HepG2 (cell line): ENCODE measurements around the gene ARHGEF3. TPM values are rescaled to one million over a fixed set of nuclear protein-coding genes. Genes with fewer than 3 reads are reported as not detected.

Experiments used
- CTCF ChIP-seq: sonication (generic); formaldehyde crosslinking; IDR thresholded peaks from 2 replicates; pipeline ENCODE4 v1.5.0; 2020; ENCODE audit warnings: mild to moderate bottlenecking, missing genetic modification reagents, moderate library complexity
- HHEX ChIP-seq: IDR thresholded peaks from 2 replicates; pipeline ENCODE4 v1.6.1; 2016; ENCODE audit warnings: control low read depth
- MZF1 ChIP-seq: sonication (generic); formaldehyde crosslinking; IDR thresholded peaks from 2 replicates; pipeline ENCODE4 v1.8.1; 2023; ENCODE audit warnings: mild to moderate bottlenecking, missing genetic modification reagents, borderline replicate concordance
- NCOA5 ChIP-seq: sonication (generic); formaldehyde crosslinking; IDR thresholded peaks from 2 replicates; pipeline ENCODE4 v1.4.0; 2020; ENCODE audit warnings: missing genetic modification reagents
- RXRB ChIP-seq: IDR thresholded peaks from 2 replicates; pipeline ENCODE4 v1.6.1; 2016; ENCODE audit warnings: borderline replicate concordance, missing genetic modification reagents, missing compliant biosample characterization
- STAT5B ChIP-seq: sonication (generic); formaldehyde crosslinking; IDR thresholded peaks from 2 replicates; pipeline ENCODE4 v1.4.0; 2020; ENCODE audit warnings: missing genetic modification reagents
- ZFP82 ChIP-seq: sonication (generic); formaldehyde crosslinking; IDR thresholded peaks from 2 replicates; pipeline ENCODE4 v1.5.1; 2020; ENCODE audit warnings: mild to moderate bottlenecking, missing genetic modification reagents, borderline replicate concordance
- ZNF124 ChIP-seq: sonication (generic); formaldehyde crosslinking; IDR thresholded peaks from 2 replicates; pipeline ENCODE4 v1.4.0; 2020; ENCODE audit warnings: missing genetic modification reagents
- ZNF143 ChIP-seq: sonication (generic); formaldehyde crosslinking; IDR thresholded peaks from 2 replicates; pipeline ENCODE4 v1.4.0; 2020; ENCODE audit warnings: missing genetic modification reagents
- ZNF546 ChIP-seq: sonication (generic); formaldehyde crosslinking; conservative IDR thresholded peaks from 2 replicates; pipeline ENCODE4 v1.8.1; 2023; ENCODE audit warnings: mild to moderate bottlenecking, missing genetic modification reagents
- polyA plus RNA-seq, 8 experiments: library from polyadenylated mRNA; depleted of rRNA in 3 of 8; stranded (reverse) in 7 of 8; unstranded in 1 of 8; fragments of >200 nt; fragmentation: Illumina TruSeq in 4 of 8; extraction: Trizol in 4 of 8; gene quantifications; 2 replicates each; pipeline versions ENCODE4 v1.2.1 to v1.2.3, GENCODE V29; 2011 to 2016; ENCODE audit warnings: low read depth in 4 of 8, missing spikeins in 1 of 8, mixed read lengths in 1 of 8; ENCODE audit not compliant: insufficient read depth in 1 of 8
- total RNA-seq, 5 experiments: library from RNA; depleted of rRNA; stranded (reverse); fragments of >200 nt; fragmentation: Illumina TruSeq; extraction: Trizol; gene quantifications; 2 replicates each; pipeline ENCODE4 v1.2.3, GENCODE V29; 2016; ENCODE audit warnings: low read depth in 1 of 5
- TF ChIP-seq, protein P1 (sequence below): sonication (generic); formaldehyde crosslinking; IDR thresholded peaks from 2 replicates; pipeline ENCODE4 v1.4.0; 2020; ENCODE audit warnings: missing genetic modification reagents
- TF ChIP-seq, protein P2 (sequence below): sonication (generic); formaldehyde crosslinking; IDR thresholded peaks from 2 replicates; pipeline ENCODE4 v1.4.0; 2020; ENCODE audit warnings: missing genetic modification reagents
- TF ChIP-seq, protein P3 (sequence below), 2 experiments: sonication (generic) in 1 of 2; formaldehyde crosslinking in 1 of 2; IDR thresholded peaks; 2 replicates each; pipeline versions ENCODE4 v1.4.0 to v1.6.1; 2018 to 2020; ENCODE audit warnings: missing genetic modification reagents in 2 of 2, borderline replicate concordance in 1 of 2, low read depth in 1 of 2, mild to moderate bottlenecking in 1 of 2, missing biosample characterization in 1 of 2
- TF ChIP-seq, protein P4 (sequence below): sonication (generic); formaldehyde crosslinking; IDR thresholded peaks from 2 replicates; pipeline ENCODE4 v1.5.0; 2020; ENCODE audit warnings: mild to moderate bottlenecking, low read depth, missing genetic modification reagents, borderline replicate concordance
- TF ChIP-seq, protein P5 (sequence below): sonication (generic); formaldehyde crosslinking; IDR thresholded peaks from 2 replicates; pipeline ENCODE4 v1.8.1; 2023; ENCODE audit warnings: missing genetic modification reagents, mild to moderate bottlenecking, borderline replicate concordance

The ARHGEF3 gene
- total and polyA plus RNA-seq, 2 of the 13 experiments (the other 11 are each of a cell fraction or from before 2014, with no cell fraction given), result 14.8 to 23.1 TPM

- TF ChIP-seq, protein P1, sequence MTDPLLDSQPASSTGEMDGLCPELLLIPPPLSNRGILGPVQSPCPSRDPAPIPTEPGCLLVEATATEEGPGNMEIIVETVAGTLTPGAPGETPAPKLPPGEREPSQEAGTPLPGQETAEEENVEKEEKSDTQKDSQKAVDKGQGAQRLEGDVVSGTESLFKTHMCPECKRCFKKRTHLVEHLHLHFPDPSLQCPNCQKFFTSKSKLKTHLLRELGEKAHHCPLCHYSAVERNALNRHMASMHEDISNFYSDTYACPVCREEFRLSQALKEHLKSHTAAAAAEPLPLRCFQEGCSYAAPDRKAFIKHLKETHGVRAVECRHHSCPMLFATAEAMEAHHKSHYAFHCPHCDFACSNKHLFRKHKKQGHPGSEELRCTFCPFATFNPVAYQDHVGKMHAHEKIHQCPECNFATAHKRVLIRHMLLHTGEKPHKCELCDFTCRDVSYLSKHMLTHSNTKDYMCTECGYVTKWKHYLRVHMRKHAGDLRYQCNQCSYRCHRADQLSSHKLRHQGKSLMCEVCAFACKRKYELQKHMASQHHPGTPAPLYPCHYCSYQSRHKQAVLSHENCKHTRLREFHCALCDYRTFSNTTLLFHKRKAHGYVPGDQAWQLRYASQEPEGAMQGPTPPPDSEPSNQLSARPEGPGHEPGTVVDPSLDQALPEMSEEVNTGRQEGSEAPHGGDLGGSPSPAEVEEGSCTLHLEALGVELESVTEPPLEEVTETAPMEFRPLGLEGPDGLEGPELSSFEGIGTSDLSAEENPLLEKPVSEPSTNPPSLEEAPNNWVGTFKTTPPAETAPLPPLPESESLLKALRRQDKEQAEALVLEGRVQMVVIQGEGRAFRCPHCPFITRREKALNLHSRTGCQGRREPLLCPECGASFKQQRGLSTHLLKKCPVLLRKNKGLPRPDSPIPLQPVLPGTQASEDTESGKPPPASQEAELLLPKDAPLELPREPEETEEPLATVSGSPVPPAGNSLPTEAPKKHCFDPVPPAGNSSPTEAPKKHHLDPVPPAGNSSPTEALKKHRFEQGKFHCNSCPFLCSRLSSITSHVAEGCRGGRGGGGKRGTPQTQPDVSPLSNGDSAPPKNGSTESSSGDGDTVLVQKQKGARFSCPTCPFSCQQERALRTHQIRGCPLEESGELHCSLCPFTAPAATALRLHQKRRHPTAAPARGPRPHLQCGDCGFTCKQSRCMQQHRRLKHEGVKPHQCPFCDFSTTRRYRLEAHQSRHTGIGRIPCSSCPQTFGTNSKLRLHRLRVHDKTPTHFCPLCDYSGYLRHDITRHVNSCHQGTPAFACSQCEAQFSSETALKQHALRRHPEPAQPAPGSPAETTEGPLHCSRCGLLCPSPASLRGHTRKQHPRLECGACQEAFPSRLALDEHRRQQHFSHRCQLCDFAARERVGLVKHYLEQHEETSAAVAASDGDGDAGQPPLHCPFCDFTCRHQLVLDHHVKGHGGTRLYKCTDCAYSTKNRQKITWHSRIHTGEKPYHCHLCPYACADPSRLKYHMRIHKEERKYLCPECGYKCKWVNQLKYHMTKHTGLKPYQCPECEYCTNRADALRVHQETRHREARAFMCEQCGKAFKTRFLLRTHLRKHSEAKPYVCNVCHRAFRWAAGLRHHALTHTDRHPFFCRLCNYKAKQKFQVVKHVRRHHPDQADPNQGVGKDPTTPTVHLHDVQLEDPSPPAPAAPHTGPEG, result 0 out of 2 replicates have a peak, but pooled peaks have one; percentile 2
- TF ChIP-seq, protein P2, sequence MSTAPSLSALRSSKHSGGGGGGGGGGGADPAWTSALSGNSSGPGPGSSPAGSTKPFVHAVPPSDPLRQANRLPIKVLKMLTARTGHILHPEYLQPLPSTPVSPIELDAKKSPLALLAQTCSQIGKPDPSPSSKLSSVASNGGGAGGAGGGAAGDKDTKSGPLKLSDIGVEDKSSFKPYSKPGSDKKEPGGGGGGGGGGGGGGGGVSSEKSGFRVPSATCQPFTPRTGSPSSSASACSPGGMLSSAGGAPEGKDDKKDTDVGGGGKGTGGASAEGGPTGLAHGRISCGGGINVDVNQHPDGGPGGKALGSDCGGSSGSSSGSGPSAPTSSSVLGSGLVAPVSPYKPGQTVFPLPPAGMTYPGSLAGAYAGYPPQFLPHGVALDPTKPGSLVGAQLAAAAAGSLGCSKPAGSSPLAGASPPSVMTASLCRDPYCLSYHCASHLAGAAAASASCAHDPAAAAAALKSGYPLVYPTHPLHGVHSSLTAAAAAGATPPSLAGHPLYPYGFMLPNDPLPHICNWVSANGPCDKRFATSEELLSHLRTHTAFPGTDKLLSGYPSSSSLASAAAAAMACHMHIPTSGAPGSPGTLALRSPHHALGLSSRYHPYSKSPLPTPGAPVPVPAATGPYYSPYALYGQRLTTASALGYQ (CRISPR knock-in tag), result no peak
- TF ChIP-seq ZNF143 (no peak), CTCF (CRISPR knock-in tag) (0 out of 2 replicates have a peak, but pooled peaks have one; percentile 21), ZNF546 (no peak; the same call in 1 of the 2 replicates), ZFP82 (0 out of 2 replicates have a peak, but pooled peaks have one; percentile 36), MZF1 (CRISPR knock-in tag) (peak; percentile 53; the same call in 1 of the 2 replicates), RXRB (peak; percentile 18), HHEX (CRISPR knock-in tag) (no peak), NCOA5 (CRISPR knock-in tag) (no peak), STAT5B (CRISPR knock-in tag) (peak; percentile 51; the same call in 1 of the 2 replicates), ZNF124 (CRISPR knock-in tag) (no peak)
- TF ChIP-seq, protein P3, sequence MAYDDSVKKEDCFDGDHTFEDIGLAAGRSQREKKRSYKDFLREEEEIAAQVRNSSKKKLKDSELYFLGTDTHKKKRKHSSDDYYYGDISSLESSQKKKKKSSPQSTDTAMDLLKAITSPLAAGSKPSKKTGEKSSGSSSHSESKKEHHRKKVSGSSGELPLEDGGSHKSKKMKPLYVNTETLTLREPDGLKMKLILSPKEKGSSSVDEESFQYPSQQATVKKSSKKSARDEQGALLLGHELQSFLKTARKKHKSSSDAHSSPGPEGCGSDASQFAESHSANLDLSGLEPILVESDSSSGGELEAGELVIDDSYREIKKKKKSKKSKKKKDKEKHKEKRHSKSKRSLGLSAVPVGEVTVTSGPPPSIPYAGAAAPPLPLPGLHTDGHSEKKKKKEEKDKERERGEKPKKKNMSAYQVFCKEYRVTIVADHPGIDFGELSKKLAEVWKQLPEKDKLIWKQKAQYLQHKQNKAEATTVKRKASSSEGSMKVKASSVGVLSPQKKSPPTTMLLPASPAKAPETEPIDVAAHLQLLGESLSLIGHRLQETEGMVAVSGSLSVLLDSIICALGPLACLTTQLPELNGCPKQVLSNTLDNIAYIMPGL (CRISPR knock-in tag; IDR thresholded peaks at IDR 0.05; ENCODE audit: borderline replicate concordance in 1 of 2, low read depth in 1 of 2), result peak in 1 of 2 experiments; percentile 72; a peak in 3 of 4 replicates
- TF ChIP-seq, protein P4, sequence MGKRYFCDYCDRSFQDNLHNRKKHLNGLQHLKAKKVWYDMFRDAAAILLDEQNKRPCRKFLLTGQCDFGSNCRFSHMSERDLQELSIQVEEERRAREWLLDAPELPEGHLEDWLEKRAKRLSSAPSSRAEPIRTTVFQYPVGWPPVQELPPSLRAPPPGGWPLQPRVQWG (CRISPR knock-in tag), result no peak
- TF ChIP-seq, protein P5, sequence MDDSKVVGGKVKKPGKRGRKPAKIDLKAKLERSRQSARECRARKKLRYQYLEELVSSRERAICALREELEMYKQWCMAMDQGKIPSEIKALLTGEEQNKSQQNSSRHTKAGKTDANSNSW, result no peak; the same call in 1 of the 2 replicates
Observed at GRCh38 chr3:56682462-56683121, 119.2 kb downstream of the ARHGEF3 start (continued).
